ENCODE measurements around the gene TTC39A.

Gene TTC39A

DNA sequence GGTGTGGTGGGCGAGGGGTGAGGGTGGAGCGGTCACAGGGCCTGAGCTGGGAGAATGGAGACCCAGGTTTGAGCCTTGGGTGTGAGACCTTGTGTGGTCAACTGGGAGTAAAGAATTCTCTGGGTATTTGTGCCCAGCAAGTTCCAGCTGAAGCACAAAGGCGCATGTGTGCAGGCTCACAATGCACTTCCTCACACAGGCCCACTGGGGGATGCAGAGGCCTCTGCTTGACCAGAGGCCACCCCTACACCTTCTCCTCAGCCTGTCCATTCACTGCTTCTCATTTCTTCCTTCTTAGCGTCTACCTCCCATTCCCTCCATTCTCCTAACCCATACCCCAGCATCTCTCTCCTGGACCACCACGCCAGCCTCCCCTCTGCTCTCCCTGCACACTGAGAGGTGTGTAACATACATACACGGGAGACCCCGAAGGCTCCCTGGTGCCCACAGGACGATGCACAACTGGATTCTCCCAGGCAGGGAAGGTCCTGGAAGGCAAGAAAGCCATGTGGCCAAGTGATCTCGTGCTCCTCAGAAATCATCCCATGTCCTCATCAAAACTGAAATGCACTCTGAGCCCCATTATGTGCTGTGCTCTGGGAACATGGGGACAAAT lies 12.3 kb upstream of the TTC39A start:
- in situ Hi-C loops (cut with MboI; ENCODE audit: low sequenced_read_pairs, unreplicated experiment): no loop called here
- no peak for DNase-seq (ENCODE audit: low spot score)
- TF ChIP-seq, protein P1, sequence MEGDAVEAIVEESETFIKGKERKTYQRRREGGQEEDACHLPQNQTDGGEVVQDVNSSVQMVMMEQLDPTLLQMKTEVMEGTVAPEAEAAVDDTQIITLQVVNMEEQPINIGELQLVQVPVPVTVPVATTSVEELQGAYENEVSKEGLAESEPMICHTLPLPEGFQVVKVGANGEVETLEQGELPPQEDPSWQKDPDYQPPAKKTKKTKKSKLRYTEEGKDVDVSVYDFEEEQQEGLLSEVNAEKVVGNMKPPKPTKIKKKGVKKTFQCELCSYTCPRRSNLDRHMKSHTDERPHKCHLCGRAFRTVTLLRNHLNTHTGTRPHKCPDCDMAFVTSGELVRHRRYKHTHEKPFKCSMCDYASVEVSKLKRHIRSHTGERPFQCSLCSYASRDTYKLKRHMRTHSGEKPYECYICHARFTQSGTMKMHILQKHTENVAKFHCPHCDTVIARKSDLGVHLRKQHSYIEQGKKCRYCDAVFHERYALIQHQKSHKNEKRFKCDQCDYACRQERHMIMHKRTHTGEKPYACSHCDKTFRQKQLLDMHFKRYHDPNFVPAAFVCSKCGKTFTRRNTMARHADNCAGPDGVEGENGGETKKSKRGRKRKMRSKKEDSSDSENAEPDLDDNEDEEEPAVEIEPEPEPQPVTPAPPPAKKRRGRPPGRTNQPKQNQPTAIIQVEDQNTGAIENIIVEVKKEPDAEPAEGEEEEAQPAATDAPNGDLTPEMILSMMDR (IDR thresholded peaks at IDR 0.05; ENCODE audit: borderline replicate concordance, control extremely low read depth, extremely low read depth, insufficient read depth, missing control alignments): no peak

GRCh38 chr1:51341876-51342496 lies 11.6 kb upstream of the TTC39A start:
- DNase-seq (ENCODE audit: low spot score): peak; percentile 79
- TF ChIP-seq, protein P1 (IDR thresholded peaks at IDR 0.05; ENCODE audit: borderline replicate concordance, control extremely low read depth, extremely low read depth, insufficient read depth, missing control alignments): no peak
- in situ Hi-C loops (cut with MboI; ENCODE audit: low sequenced_read_pairs, unreplicated experiment): no loop called here

DNA sequence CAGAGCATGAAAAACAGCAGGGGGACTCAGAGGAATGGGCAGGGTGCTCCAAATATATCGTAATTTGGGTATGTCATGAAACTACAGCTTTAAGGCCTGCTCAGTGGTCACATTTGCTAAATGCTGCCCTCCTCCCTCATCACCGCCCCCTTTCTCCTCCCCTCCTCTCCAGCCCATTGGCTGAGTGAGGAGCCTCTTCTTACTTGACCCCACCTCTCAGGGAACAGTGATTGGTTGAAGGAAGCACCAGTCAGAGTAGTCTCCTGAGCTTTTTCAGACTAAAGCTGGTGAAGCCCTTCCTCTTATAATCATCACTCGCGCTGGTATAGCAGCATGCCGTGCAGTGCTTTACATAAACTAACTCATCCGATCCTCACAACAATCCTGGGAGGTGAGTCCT lies 10.0 kb upstream of the TTC39A start:
- in situ Hi-C loops (cut with MboI; ENCODE audit: low sequenced_read_pairs, unreplicated experiment): no loop called here
- TF ChIP-seq, protein P1 (IDR thresholded peaks at IDR 0.05; ENCODE audit: borderline replicate concordance, control extremely low read depth, extremely low read depth, insufficient read depth, missing control alignments): no peak
- DNase-seq (ENCODE audit: low spot score): peak; percentile 20

- TF ChIP-seq, protein P1 (IDR thresholded peaks at IDR 0.05; ENCODE audit: borderline replicate concordance, control extremely low read depth, extremely low read depth, insufficient read depth, missing control alignments): no peak
- DNase-seq (ENCODE audit: low spot score): no peak
- in situ Hi-C loops (cut with MboI; ENCODE audit: low sequenced_read_pairs, unreplicated experiment): no loop called here
Observed at GRCh38 chr1:51336711-51337110, 6.3 kb upstream of the TTC39A start.

GRCh38 chr1:51336004-51336403 lies 5.6 kb upstream of the TTC39A start:
- in situ Hi-C loops (cut with MboI; ENCODE audit: low sequenced_read_pairs, unreplicated experiment): no loop called here
- no peak for DNase-seq (ENCODE audit: low spot score)
- TF ChIP-seq, protein P1 (IDR thresholded peaks at IDR 0.05; ENCODE audit: borderline replicate concordance, control extremely low read depth, extremely low read depth, insufficient read depth, missing control alignments): no peak

DNA sequence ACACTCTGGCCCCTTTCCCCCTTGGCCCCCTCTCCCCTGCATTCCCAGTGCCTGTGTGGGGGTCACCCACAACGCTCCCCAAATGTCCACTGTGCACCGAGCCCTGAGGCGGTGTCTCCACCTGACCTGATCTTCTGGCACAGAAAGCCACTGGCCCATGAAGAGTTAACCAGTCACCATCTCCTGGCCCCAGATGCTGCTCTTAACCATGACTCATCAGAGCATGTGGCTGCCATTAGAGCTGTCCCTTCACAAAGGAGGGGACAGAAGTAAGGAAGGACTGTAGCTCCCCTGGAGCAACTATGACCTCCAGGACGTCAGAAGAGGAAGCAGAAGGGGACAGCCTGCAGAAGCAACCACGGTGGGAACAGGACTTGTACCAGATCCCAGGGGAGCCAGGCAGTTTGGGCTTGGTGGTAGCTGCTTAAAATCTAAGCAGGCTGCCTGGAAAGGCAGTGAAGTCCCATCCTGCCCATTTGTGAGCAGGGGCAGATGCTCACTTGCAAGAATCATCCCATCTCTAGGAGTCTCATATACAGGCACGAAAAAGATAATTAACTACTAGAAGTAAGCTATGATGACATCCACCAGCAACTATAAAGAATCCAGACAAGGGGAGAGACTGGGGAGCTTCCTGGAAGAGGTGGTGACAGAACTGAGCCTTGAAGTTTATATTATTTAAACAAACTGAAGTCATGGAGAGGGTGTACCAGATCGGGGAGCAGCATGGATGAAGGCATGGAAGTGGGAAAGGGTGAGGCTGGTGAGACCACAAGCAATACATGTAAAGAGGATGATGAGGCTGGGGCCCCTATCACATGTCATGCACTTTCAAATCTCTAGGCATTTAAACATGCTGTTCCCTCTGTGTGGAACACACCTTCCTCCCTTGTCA lies 1.1 kb upstream of the TTC39A start:
- peak; percentile 72 for DNase-seq (ENCODE audit: low spot score)
- in situ Hi-C loops (cut with MboI; ENCODE audit: low sequenced_read_pairs, unreplicated experiment): no loop called here
- TF ChIP-seq, protein P1 (IDR thresholded peaks at IDR 0.05; ENCODE audit: borderline replicate concordance, control extremely low read depth, extremely low read depth, insufficient read depth, missing control alignments): no peak

Data from GM13976 (cell line).